Trophoblast cell (in vitro differentiated cells and primary cell): Measurements from ENCODE around the gene TMEFF2.
A peak's percentile ranks its signal among the peaks of the same experiment; 100 is the strongest.

Experiments used
- DNase-seq, 2 donors: peaks; one replicate each; pipeline ENCODE4 v3.0.0-alpha.2; 2016
- H2AFZ ChIP-seq: 2 replicates; pipeline ENCODE4 v1.6.1; 2013; ENCODE audit warnings: low read length, moderate library complexity, mild to moderate bottlenecking; ENCODE audit not compliant: insufficient read depth, poor library complexity
- H2AK5ac ChIP-seq: 2 replicates; pipeline ENCODE4 v1.6.1; 2013; ENCODE audit warnings: mild to moderate bottlenecking, low read length
- H2BK120ac ChIP-seq: 2 replicates; pipeline ENCODE4 v1.6.1; 2013; ENCODE audit warnings: low read length, mild to moderate bottlenecking, moderate library complexity; ENCODE audit not compliant: insufficient read depth, poor library complexity
- H2BK12ac ChIP-seq: 2 replicates; pipeline ENCODE4 v1.6.1; 2013; ENCODE audit warnings: mild to moderate bottlenecking, low read length, moderate library complexity
- H2BK5ac ChIP-seq: 2 replicates; pipeline ENCODE4 v1.6.1; 2013; ENCODE audit warnings: low read length, low read depth, moderate library complexity, mild to moderate bottlenecking; ENCODE audit not compliant: poor library complexity
- H3K14ac ChIP-seq: 2 replicates; pipeline ENCODE4 v1.6.1; 2013; ENCODE audit warnings: mild to moderate bottlenecking, low read length
- H3K18ac ChIP-seq: 2 replicates; pipeline ENCODE4 v1.6.1; 2013; ENCODE audit warnings: mild to moderate bottlenecking, low read length
- H3K23ac ChIP-seq: 2 replicates; pipeline ENCODE4 v1.6.1; 2013; ENCODE audit warnings: low read length
- H3K27ac ChIP-seq: 2 replicates; pipeline ENCODE4 v1.5.1; 2013; ENCODE audit warnings: low read depth, mild to moderate bottlenecking, inconsistent platforms, low read length, moderate library complexity
- H3K27me3 ChIP-seq: 2 replicates; pipeline ENCODE4 v1.6.1; 2013; ENCODE audit warnings: inconsistent platforms, mild to moderate bottlenecking, low read length, moderate library complexity; ENCODE audit not compliant: insufficient read depth
- H3K36me3 ChIP-seq, 2 experiments: 1 replicate in 1 of 2; 2 replicates in 1 of 2; pipeline ENCODE4 v1.6.1; 2013; ENCODE audit warnings: low read length in 2 of 2, mild to moderate bottlenecking in 2 of 2, moderate library complexity in 1 of 2; ENCODE audit not compliant: insufficient read depth in 2 of 2, control insufficient read depth in 1 of 2
- H3K4ac ChIP-seq: 2 replicates; pipeline ENCODE4 v1.6.1; 2013; ENCODE audit warnings: low read depth, mild to moderate bottlenecking, low read length, moderate library complexity
- H3K4me1 ChIP-seq, 2 experiments: 1 replicate in 1 of 2; 2 replicates in 1 of 2; pipeline ENCODE4 v1.6.1; 2013; ENCODE audit warnings: low read length in 2 of 2, mild to moderate bottlenecking in 2 of 2, moderate library complexity in 1 of 2; ENCODE audit not compliant: insufficient read depth in 2 of 2, control insufficient read depth in 1 of 2
- H3K4me2 ChIP-seq: 2 replicates; pipeline ENCODE4 v1.6.1; 2013; ENCODE audit warnings: inconsistent platforms, mild to moderate bottlenecking, low read length, moderate library complexity
- H3K4me3 ChIP-seq: 2 replicates; pipeline ENCODE4 v1.5.1; 2013; ENCODE audit warnings: mild to moderate bottlenecking, low read depth, low read length, inconsistent platforms
- H3K79me1 ChIP-seq: one replicate; pipeline ENCODE4 v1.6.1; 2013; ENCODE audit warnings: low read length
- H3K79me2 ChIP-seq: 2 replicates; pipeline ENCODE4 v1.6.1; 2013; ENCODE audit warnings: low read length, mild to moderate bottlenecking; ENCODE audit not compliant: control insufficient read depth, insufficient read depth, poor library complexity
- H3K9ac ChIP-seq: 2 replicates; pipeline ENCODE4 v1.6.1; 2013; ENCODE audit warnings: mild to moderate bottlenecking, low read length
- H3K9me3 ChIP-seq: 2 replicates; pipeline ENCODE4 v1.6.1; 2013; ENCODE audit warnings: low read depth, mild to moderate bottlenecking, control low read depth, inconsistent platforms, low read length; ENCODE audit not compliant: insufficient read depth
- H4K12ac ChIP-seq: 2 replicates; pipeline ENCODE4 v1.6.1; 2013; ENCODE audit warnings: low read depth, mild to moderate bottlenecking, low read length, moderate library complexity
- H4K8ac ChIP-seq: 2 replicates; pipeline ENCODE4 v1.6.1; 2013; ENCODE audit warnings: low read depth, mild to moderate bottlenecking, low read length, moderate library complexity
- H4K91ac ChIP-seq: one replicate; pipeline ENCODE4 v1.6.1; 2013; ENCODE audit warnings: low read depth, mild to moderate bottlenecking, low read length, moderate library complexity
- WGBS: extraction: QIAGEN DNeasy Blood & Tissue Kit; methylation state at CpG from one replicate; pipeline ENCODE4 v1.1.7; 2013; ENCODE audit warnings: missing lambda C conversion rate; ENCODE audit not compliant: insufficient read length, insufficient coverage; ENCODE audit errors: extremely low coverage; 5-methylcytosine and 5-hydroxymethylcytosine counted together

The TMEFF2 gene

DNA sequence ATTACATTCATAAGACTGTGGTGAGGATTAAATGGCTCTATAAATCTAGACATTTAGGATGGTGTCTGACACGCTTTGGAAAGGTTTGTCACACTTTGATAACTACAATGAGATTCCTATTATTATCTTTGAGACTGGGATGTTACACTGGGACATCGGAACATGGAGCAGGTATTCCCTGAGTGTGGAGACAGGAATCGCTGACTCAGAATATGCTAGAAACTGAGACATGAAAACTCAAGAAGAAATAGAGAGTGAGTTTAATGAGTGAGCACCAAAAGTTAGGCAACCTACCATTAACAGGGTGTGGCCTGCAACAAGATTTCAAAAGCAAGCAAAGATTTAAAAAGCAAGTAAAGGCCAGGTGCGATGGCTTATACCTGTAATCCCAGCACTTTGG, 145.4 kb downstream of the TMEFF2 start:
- Histone ChIP-seq H4K8ac (no peak overlapping the region), H3K14ac (no peak overlapping the region), H3K23ac (no peak overlapping the region), H3K4me3 (no peak overlapping the region), H4K12ac (no peak overlapping the region), H3K18ac (no peak overlapping the region), H3K9ac (no peak overlapping the region), H3K79me1 (no peaks in the 10 kb centered on the region), H3K4me2 (no peak overlapping the region), H2BK120ac (no peak overlapping the region), H2AK5ac (no peak overlapping the region), H2AFZ (no peak overlapping the region), H3K79me2 (no peaks in the 10 kb centered on the region), H2BK12ac (no peak overlapping the region), H2BK5ac (no peak overlapping the region), H3K27me3 (no peaks in the 10 kb centered on the region), H4K91ac (no peak overlapping the region), H3K36me3 (no peaks in the 10 kb centered on the region), H3K4ac (no peak overlapping the region), H3K27ac (no peak overlapping the region), H3K4me1 (no peaks in the 10 kb centered on the region), H3K9me3 (no peaks in the 10 kb centered on the region)
- WGBS: no CpG with 5 or more reads among the region's 4 CpGs
- no peak for DNase-seq

DNA sequence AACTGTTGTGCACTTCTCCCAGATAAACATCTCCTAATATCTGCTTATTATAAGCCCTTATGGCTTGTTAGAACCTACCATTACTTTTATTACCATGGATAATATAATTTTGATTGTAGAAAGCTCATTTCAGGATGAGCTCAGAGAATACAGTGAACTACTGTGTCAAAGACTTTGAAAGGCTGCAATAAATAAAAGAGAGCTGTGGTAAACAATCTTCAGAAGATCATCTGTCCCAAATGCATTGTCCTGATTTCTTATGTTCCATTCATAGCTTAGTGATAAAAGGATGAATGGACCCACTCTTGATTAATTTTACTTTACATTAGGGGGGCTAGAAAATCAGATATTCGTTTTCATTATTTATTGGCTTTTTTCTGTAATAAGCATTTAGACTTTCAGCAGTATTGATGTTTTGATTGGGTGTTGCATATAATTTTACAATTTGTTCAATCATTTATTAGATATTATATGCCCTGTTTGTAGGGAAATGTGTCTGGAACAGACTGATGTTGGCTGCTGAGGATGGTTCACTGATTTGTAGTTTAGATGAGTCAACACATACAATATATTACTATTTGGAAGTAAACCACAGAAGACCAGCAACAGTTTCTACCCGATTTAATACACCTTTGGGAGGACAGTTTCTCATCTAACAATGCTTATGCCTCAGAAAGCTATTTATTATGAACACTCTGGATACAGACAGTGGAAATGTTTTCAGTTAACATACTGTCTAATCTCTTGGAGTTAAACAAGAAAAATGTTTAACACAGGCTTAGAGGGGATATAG, 147.2 kb downstream of the TMEFF2 start:
- H2AK5ac ChIP-seq: no peak overlapping the region
- H3K36me3 ChIP-seq: no peaks in the 10 kb centered on the region
- H3K79me2 ChIP-seq: no peaks in the 10 kb centered on the region
- no peaks in the 10 kb centered on the region for H3K27me3 ChIP-seq
- no peak for DNase-seq
- H2BK12ac ChIP-seq: no peak overlapping the region
- no peaks in the 10 kb centered on the region for H3K79me1 ChIP-seq
- no peak overlapping the region for H4K91ac ChIP-seq
- no peaks in the 10 kb centered on the region for H3K4me1 ChIP-seq
- H3K18ac ChIP-seq: no peak overlapping the region
- H2BK120ac ChIP-seq: no peak overlapping the region
- H3K14ac ChIP-seq: no peak overlapping the region
- H3K4ac ChIP-seq: no peak overlapping the region
- H3K4me2 ChIP-seq: no peak overlapping the region
- H3K4me3 ChIP-seq: no peak overlapping the region
- no peak overlapping the region for H4K12ac ChIP-seq
- no peak overlapping the region for H3K9ac ChIP-seq
- H3K27ac ChIP-seq: no peak overlapping the region
- H2AFZ ChIP-seq: no peak overlapping the region
- H3K23ac ChIP-seq: no peak overlapping the region
- no CpG with 5 or more reads among the region's 2 CpGs for WGBS
- no peak overlapping the region for H2BK5ac ChIP-seq
- no peaks in the 10 kb centered on the region for H3K9me3 ChIP-seq
- no peak overlapping the region for H4K8ac ChIP-seq

GRCh38 chr2:192044496-192044895, 150.2 kb downstream of the TMEFF2 start:
- DNase-seq: no peak
- Histone ChIP-seq H3K4me2 (no peak overlapping the region), H3K27me3 (no peaks in the 10 kb centered on the region), H3K79me1 (no peaks in the 10 kb centered on the region), H3K23ac (no peak overlapping the region), H3K18ac (no peak overlapping the region), H4K12ac (no peak overlapping the region), H3K9ac (no peak overlapping the region), H2AFZ (no peak overlapping the region), H3K14ac (no peak overlapping the region), H2BK12ac (no peak overlapping the region), H3K79me2 (no peaks in the 10 kb centered on the region), H3K4me1 (no peaks in the 10 kb centered on the region), H2BK5ac (no peak overlapping the region), H3K4ac (no peak overlapping the region), H4K91ac (no peak overlapping the region), H3K4me3 (no peak overlapping the region), H3K9me3 (no peaks in the 10 kb centered on the region), H3K27ac (no peak overlapping the region), H2AK5ac (no peak overlapping the region), H3K36me3 (no peaks in the 10 kb centered on the region), H2BK120ac (no peak overlapping the region), H4K8ac (no peak overlapping the region)
- whole genome bisulfite sequencing: no CpG with 5 or more reads among the region's 2 CpGs

DNA sequence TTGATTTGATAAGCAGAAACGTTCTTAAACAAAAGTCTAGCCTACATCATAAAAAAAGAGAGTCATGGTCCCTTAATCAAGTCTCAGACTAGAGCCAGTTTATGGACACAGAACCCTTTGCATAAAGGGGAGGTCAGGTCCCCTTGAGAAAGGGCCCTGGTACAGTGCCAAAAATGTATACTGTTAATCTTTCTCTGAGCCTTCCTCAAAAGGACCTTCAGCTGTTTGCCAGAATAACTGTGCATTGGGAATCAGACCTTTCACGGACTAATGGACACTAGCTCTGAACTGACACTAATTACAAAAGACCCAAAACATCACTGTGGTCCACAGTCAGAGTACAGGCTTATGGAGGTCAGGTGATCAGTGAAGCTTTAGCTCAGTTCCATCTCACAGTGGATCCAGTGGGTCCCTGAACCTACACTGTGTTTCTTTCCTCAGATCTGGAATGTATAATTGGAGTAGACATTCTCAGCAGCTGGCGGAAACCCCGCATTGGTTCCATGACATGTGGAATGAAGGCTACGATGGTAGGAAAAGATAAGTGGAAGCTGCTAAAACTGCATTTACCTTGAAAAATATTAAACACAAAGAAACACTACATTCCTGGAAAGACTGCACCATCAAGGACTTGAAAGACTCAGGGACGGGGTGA, 151.4 kb downstream of the TMEFF2 start:
- H3K4me3 ChIP-seq: no peak overlapping the region
- H3K36me3 ChIP-seq: no peaks in the 10 kb centered on the region
- no peak overlapping the region for H4K91ac ChIP-seq
- no peak overlapping the region for H3K9ac ChIP-seq
- no peak overlapping the region for H3K4me2 ChIP-seq
- no peak overlapping the region for H4K12ac ChIP-seq
- H2AFZ ChIP-seq: no peak overlapping the region
- no peaks in the 10 kb centered on the region for H3K79me2 ChIP-seq
- no peak overlapping the region for H2BK5ac ChIP-seq
- H3K9me3 ChIP-seq: no peaks in the 10 kb centered on the region
- H2BK12ac ChIP-seq: no peak overlapping the region
- no peak overlapping the region for H2AK5ac ChIP-seq
- H3K27ac ChIP-seq: no peak overlapping the region
- peak; percentile 71 to 86 for DNase-seq
- H3K23ac ChIP-seq: no peak overlapping the region
- H3K18ac ChIP-seq: no peak overlapping the region
- no peak overlapping the region for H4K8ac ChIP-seq
- no peak overlapping the region for H3K14ac ChIP-seq
- no peaks in the 10 kb centered on the region for H3K27me3 ChIP-seq
- no CpG with 5 or more reads among the region's 6 CpGs for WGBS
- no peaks in the 10 kb centered on the region for H3K79me1 ChIP-seq
- no peaks in the 10 kb centered on the region for H3K4me1 ChIP-seq
- H3K4ac ChIP-seq: no peak overlapping the region
- H2BK120ac ChIP-seq: no peak overlapping the region
